SU-DHL-6 (cell line): ENCODE results near the gene TTN.

Experiments used
- EZH2phosphoT487 ChIP-seq: fragments of 200-600 bp; sonication (generic), shearing (Covaris generic); conservative IDR thresholded peaks from 2 replicates; pipeline ENCODE4 v1.6.1; 2018; ENCODE audit warnings: mild to moderate bottlenecking, antibody characterized with exemption, low read length, moderate library complexity, mixed read lengths
- TF ChIP-seq, protein P1 (sequence below): fragments of 200-600 bp; sonication (generic); IDR thresholded peaks from one replicate; pipeline ENCODE4 v1.5.1; 2017; ENCODE audit warnings: antibody characterized with exemption, mild to moderate bottlenecking, low read length, moderate library complexity; ENCODE audit not compliant: insufficient read depth, poor library complexity, severe bottlenecking

DNA sequence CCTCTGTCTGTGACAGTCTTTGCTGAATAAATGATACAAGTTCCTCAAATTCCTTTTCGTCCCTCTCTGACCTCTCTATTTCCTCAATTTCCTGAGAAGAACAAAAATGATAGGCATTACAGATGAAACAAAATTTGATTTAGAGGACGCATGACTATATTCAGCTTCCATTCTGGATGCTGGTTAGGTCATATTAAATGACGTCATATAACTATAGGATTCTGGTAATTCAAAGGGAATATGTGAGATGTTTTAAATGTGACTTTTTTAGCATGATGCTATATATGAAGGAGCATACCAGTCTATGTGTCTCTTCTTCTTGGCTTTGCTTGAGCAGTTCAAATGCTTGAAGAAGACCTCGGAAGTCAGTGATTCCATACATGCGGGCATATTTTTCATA is 102.3 kb downstream of the TTN start:
- TF ChIP-seq, protein P1, sequence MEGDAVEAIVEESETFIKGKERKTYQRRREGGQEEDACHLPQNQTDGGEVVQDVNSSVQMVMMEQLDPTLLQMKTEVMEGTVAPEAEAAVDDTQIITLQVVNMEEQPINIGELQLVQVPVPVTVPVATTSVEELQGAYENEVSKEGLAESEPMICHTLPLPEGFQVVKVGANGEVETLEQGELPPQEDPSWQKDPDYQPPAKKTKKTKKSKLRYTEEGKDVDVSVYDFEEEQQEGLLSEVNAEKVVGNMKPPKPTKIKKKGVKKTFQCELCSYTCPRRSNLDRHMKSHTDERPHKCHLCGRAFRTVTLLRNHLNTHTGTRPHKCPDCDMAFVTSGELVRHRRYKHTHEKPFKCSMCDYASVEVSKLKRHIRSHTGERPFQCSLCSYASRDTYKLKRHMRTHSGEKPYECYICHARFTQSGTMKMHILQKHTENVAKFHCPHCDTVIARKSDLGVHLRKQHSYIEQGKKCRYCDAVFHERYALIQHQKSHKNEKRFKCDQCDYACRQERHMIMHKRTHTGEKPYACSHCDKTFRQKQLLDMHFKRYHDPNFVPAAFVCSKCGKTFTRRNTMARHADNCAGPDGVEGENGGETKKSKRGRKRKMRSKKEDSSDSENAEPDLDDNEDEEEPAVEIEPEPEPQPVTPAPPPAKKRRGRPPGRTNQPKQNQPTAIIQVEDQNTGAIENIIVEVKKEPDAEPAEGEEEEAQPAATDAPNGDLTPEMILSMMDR, result no peak
- no peak for TF ChIP-seq EZH2phosphoT487
